Measurements from ENCODE around the gene S100A11.
A peak's percentile ranks its signal among the peaks of the same experiment; 100 is the strongest.

Gene S100A11

DNA sequence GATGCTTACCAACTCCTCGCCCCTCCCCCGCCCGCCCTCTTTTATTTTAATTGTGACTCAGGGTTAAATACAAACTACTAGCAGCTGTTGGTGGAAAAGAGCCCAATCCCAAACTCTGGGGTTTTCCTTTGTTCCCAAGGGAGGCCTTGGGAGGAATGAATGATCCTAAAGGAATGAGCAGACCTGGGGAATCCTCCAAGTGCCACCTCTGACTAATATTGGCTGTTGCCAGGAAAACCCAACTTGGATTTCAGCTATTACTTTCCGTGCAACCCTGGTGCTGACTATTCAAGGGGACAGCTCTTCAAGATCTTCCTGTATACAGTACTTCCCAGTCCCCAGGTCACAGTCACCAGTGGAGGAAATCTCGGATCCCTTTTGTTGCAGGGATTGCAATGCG, 41.8 kb downstream of the S100A11 start:
- TF ChIP-seq EZH2phosphoT487 (IDR thresholded peaks at IDR 0.05; ENCODE audit: low read depth), result no peak
- TF ChIP-seq, protein P1, sequence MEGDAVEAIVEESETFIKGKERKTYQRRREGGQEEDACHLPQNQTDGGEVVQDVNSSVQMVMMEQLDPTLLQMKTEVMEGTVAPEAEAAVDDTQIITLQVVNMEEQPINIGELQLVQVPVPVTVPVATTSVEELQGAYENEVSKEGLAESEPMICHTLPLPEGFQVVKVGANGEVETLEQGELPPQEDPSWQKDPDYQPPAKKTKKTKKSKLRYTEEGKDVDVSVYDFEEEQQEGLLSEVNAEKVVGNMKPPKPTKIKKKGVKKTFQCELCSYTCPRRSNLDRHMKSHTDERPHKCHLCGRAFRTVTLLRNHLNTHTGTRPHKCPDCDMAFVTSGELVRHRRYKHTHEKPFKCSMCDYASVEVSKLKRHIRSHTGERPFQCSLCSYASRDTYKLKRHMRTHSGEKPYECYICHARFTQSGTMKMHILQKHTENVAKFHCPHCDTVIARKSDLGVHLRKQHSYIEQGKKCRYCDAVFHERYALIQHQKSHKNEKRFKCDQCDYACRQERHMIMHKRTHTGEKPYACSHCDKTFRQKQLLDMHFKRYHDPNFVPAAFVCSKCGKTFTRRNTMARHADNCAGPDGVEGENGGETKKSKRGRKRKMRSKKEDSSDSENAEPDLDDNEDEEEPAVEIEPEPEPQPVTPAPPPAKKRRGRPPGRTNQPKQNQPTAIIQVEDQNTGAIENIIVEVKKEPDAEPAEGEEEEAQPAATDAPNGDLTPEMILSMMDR (IDR thresholded peaks at IDR 0.05; ENCODE audit: low read depth, low read length), result no peak
- Histone ChIP-seq H3K36me3 (replicated peaks; ENCODE audit: low read depth, low read length) (no peaks in the 10 kb centered on the region), H3K9me3 (ENCODE audit: insufficient read depth, low read length) (no peaks in the 10 kb centered on the region), H3K27ac (ENCODE audit: low read length) (no peak overlapping the region), H2AFZ (ENCODE audit: low read depth, low read length) (no peak overlapping the region), H3K9ac (ENCODE audit: low read length) (no peak overlapping the region), H4K20me1 (ENCODE audit: insufficient read depth, low read length) (peaks cover 24% of the 10 kb centered on the region; the same call in 1 of the 2 replicates), H3K4me1 (ENCODE audit: low read length) (peaks cover 28% of the 10 kb centered on the region), H3K4me3 (ENCODE audit: low read length) (peak overlapping the region; percentile 86; the same call in 1 of the 2 replicates), H3K79me2 (ENCODE audit: low read length) (peaks cover 11% of the 10 kb centered on the region; the same call in 1 of the 2 replicates), H3K4me2 (ENCODE audit: low read length) (peak overlapping the region; percentile 96), H3K27me3 (ENCODE audit: low read depth, low read length) (peaks cover 52% of the 10 kb centered on the region)

DNA sequence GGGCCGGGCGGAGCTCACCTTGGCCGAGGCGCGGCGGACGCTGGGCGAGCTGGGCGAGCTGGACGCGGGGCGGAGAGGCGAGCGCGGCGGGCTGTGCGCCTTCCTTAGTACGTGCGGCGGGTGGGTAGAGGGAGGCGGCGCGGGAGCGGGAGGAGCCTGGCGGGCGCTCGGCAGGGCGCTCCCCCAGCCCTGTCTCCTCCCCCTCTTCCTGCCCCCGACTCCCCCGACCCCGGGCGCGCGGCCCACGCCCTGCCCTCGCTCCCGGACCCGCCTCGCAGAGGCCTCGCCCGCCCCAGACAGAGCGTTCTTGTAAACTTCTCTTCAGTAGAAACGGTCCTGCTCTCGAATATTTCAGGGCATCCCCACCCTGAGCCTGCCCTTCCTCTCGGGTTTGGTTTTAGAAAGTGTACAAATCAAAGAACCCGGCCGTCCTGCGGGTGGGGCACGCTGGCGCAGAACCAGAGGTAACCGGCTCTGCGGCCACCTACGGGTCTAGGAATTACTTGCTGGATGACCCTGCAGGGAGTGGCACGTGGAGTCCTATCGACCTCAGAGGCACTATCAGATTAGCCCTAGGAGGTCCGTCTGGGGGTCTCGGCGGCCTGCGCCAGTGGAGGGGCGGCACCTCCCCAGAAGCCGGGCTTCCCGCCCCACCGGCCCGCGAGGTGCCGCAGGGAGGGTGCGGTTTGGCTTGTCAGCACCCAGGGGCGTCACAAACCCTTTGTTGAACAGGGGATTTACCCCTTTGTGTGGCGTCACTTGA, 42.9 kb downstream of the S100A11 start, which contains the start of gene S100A10:
TSS of gene S100A10 (minus strand) at position 126 of the 763 bp plus-strand sequence. CDS start 7,629 bp downstream, outside the sequence.
- Histone ChIP-seq H3K27me3 (ENCODE audit: low read depth, low read length) (peaks cover 59% of the 10 kb centered on the region), H3K27ac (ENCODE audit: low read length) (peak within 1 kb of the TSS; percentile 13; the same call in 1 of the 2 replicates), H2AFZ (ENCODE audit: low read depth, low read length) (peak within 1 kb of the TSS; percentile 90), H3K79me2 (ENCODE audit: low read length) (peaks cover 11% of the 10 kb centered on the region; the same call in 1 of the 2 replicates), H3K4me1 (ENCODE audit: low read length) (peaks cover 28% of the 10 kb centered on the region), H4K20me1 (ENCODE audit: insufficient read depth, low read length) (peaks cover 31% of the 10 kb centered on the region; the same call in 1 of the 2 replicates), H3K4me2 (ENCODE audit: low read length) (peak within 1 kb of the TSS; percentile 96), H3K9ac (ENCODE audit: low read length) (peak within 1 kb of the TSS; percentile 78), H3K9me3 (ENCODE audit: insufficient read depth, low read length) (no peaks in the 10 kb centered on the region), H3K36me3 (replicated peaks; ENCODE audit: low read depth, low read length) (no peaks in the 10 kb centered on the region), H3K4me3 (ENCODE audit: low read length) (peak within 1 kb of the TSS; percentile 86)
- TF ChIP-seq EZH2phosphoT487 (IDR thresholded peaks at IDR 0.05; ENCODE audit: low read depth), result no peak
- TF ChIP-seq, protein P1 (IDR thresholded peaks at IDR 0.05; ENCODE audit: low read depth, low read length), result no peak

DNA sequence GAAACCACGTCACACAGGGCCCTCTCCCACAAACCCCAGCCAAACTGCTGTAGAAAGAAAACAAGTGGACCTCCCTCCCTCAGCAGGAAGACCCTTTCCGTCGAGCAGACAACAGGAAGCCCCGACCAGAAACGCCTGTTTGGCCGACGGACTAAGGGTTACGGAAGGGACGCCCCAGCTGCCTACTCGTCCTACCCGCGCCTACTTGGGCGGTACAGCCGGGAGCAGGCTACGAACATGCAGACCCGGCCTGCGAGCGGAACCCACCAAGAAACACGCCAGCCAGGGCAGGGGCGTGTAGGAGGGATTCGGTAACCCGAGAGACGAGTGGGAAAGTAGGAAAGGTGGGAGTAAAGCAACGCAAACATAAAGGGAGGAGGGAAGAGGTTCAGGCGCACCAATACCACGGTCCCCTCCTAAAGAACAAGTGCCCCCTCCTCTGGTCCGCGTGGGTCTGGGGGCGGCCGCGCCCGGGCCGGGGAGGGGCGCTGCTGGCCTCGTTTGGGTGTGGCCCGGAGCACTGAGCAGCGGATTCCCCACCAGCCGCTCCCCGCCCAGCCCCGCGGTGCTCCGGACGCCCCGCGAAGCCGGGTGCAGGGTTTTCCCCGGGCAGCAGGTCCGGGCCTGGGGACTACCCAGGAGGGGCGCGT, 43.6 kb downstream of the S100A11 start:
- Histone ChIP-seq H3K79me2 (ENCODE audit: low read length) (peaks cover 11% of the 10 kb centered on the region; the same call in 1 of the 2 replicates), H3K4me2 (ENCODE audit: low read length) (peak overlapping the region; percentile 96), H2AFZ (ENCODE audit: low read depth, low read length) (peak overlapping the region; percentile 64; the same call in 1 of the 2 replicates), H3K27ac (ENCODE audit: low read length) (peak overlapping the region; percentile 4; the same call in 1 of the 2 replicates), H3K36me3 (replicated peaks; ENCODE audit: low read depth, low read length) (no peaks in the 10 kb centered on the region), H3K27me3 (ENCODE audit: low read depth, low read length) (peaks cover 65% of the 10 kb centered on the region), H3K9ac (ENCODE audit: low read length) (peak overlapping the region; percentile 78), H4K20me1 (ENCODE audit: insufficient read depth, low read length) (peaks cover 36% of the 10 kb centered on the region; the same call in 1 of the 2 replicates), H3K4me1 (ENCODE audit: low read length) (peaks cover 28% of the 10 kb centered on the region), H3K4me3 (ENCODE audit: low read length) (peak overlapping the region; percentile 86), H3K9me3 (ENCODE audit: insufficient read depth, low read length) (no peaks in the 10 kb centered on the region)
- TF ChIP-seq EZH2phosphoT487 (IDR thresholded peaks at IDR 0.05; ENCODE audit: low read depth), result no peak
- TF ChIP-seq, protein P1 (IDR thresholded peaks at IDR 0.05; ENCODE audit: low read depth, low read length), result no peak

Measured in OCI-LY3 (cell line).